GM19467 (cell line): Measurements from ENCODE around the gene NTRK2.
"Not testable (repeated sequence)": the region's sequence is repeated elsewhere in the genome, so short reads cannot be mapped to it uniquely, and the experiment has no call there.

Experiments
- ATAC-seq: cut with Tn5 transposase; IDR thresholded peaks from one replicate; pipeline ENCODE4 v1.9.1; 2021; ENCODE audit warnings: mild to moderate bottlenecking, moderate library complexity; ENCODE audit not compliant: unreplicated experiment

The NTRK2 gene

GRCh38 chr9:85046475-85046874, 376.9 kb downstream of the NTRK2 start:
- no peak for ATAC-seq

- no peak for ATAC-seq
Observed at GRCh38 chr9:85053206-85053786, 383.8 kb downstream of the NTRK2 start.

GRCh38 chr9:85054017-85054416, 384.5 kb downstream of the NTRK2 start:
- no peak for ATAC-seq

- peak; percentile 65 for ATAC-seq
Observed at GRCh38 chr9:85055506-85056202, 386.1 kb downstream of the NTRK2 start.

GRCh38 chr9:85056203-85056572, 386.7 kb downstream of the NTRK2 start:
- ATAC-seq: peak; percentile 39

- ATAC-seq: no peak
Observed at GRCh38 chr9:85061969-85062368, 392.4 kb downstream of the NTRK2 start.

- ATAC-seq: no peak
Observed at GRCh38 chr9:85062385-85063022, 393.0 kb downstream of the NTRK2 start.

GRCh38 chr9:85064811-85065371, 395.4 kb downstream of the NTRK2 start:
- ATAC-seq: no peak

- no peak for ATAC-seq
Observed at GRCh38 chr9:85067792-85068191, 398.3 kb downstream of the NTRK2 start.

GRCh38 chr9:85069421-85069820, 399.9 kb downstream of the NTRK2 start:
- ATAC-seq: not testable (repeated sequence)
